CD4-positive, alpha-beta T cell treated with Interleukin-1 beta for 1 hour (primary cell): ENCODE data around the gene DPY19L3.
"Not testable (repeated sequence)": the region's sequence is repeated elsewhere in the genome, so short reads cannot be mapped to it uniquely, and the experiment has no call there.

Source experiments
- DNase-seq, 2 donors: peaks; one replicate each; pipeline ENCODE4 v3.0.0-alpha.2; 2020 to 2022

DPY19L3 gene

DNA sequence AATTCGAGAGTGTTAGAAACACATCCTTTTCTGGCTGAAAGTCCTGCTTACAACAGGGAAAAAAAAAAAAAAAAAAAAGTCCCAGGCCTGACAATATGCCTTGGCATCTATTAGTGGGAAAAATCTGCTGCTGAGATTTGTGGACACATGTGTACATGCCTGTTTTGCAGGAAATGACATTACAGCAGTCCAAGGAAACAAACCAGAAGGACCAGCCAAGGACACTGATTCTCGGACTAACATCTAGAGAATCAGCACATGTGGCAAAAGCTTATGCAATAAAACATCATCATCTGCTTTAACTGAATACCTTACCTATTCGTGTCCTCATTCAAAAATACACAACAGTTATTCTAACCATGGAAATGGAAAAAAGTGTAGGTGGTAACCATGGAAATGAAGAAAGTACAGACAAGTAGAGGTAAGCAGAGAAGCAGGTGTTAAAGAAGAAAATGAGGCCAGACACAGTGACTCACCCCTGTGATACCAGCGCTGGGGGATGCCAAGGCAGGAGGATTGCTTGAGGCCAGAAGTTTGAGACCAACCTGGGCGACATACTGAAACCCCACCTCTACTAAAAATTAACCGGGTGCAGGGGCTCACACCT, 9.4 kb upstream of the DPY19L3 start:
- DNase-seq = no peak

DNA sequence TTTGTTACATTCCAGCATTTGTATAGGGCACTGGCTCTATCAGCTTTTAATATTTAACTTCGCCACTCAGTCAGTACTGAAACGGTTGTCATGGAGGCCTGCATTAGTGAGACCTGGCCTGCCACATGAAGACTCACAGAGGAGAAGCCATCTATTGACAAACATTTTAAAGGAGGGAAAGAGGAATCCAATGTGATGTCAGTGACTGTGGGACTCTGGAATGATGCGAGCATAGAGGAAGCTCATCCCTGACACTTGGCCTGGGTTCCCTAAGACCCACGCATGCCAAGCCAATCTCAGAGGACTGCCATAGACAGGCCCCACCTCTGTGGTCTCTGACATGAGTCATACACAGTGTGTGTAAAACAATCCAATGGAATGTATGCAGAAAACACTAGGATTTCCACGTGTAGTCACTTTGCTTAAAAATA, 7.9 kb upstream of the DPY19L3 start:
- no peak for DNase-seq

DNA sequence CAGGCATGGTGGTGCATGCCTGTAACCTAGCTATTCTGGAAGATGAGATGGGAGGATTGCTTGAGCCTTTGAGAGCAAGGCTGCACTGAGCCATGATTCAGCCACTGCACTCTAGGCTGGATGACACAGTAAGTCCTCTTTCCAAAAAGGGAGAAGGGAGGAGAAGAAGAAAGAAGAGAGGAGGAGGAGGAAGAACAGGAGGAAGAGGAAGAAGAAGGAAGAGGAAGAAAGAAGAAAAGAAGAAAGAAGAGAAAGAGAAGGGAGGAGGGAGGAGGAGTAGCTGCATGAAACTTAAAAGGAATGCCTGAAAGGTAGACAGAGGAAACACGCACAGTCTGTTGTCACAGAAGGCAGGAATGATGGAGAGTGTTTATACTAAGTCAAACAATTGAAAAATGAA, 3.6 kb upstream of the DPY19L3 start:
- DNase-seq = no peak

DNA sequence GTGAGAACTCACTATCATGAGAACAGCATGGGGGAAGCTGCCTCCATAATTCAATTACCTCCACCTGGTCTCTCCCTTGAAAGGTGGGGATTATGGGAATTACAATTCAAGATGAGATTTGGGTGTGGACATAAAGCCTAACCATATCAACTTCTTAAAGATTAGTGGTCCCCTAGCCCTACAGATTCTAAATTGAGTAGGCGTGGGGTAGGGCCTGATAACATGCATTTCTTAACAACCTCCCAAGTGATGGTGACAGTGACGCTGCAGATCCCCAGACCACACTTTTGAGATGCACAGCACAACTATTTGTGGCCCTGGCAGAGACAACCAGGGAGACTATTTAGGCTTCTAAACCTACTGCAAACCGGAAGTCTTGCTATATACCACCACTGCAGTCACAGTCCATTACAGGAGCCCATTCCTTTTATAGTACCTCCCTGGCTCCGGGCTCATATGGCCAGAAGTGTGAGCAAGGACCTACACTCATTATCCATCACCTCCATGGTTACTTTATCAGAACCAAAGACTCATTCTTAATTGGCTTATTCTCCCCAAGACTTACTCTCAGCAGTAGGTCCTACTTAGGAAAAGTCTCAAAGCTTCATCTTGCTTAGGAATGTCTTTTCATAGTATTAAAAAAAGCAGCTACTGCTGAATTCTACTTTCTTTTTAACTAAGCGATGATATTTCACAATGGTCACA, 2.1 kb upstream of the DPY19L3 start:
- DNase-seq = no peak

DNA sequence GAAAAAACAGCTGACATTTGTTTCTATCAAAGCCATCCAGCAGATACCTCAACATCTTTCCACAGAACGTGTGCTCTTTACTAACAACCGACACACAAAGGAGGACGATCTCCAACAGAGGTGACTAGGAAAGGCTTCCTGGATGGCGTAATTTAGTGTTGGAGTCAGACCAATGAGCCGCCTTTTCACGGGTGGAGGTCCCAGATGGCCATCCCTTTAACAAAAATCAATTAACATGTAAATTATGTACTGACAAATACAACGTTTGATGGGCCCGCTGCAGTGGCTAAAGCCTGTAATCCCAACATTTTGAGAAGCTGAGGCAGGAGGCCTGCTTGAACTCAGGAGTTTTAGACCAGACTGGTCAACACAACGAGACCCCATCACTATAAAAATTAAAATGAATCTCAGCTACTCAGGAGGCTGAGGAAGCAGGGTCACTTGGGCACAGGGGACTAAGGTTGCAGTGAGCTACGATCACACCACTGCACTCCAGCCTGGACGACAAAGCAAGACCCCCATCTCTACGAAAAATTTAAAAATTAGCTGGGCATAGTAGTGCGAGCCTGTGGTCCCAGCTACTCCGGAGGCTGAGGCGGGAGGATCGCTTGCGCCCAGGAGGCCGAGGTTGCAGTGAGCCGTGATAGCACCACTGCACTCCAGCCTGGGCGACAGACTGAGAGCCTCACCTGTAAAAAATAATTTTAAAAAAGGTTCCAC, 1.2 kb upstream of the DPY19L3 start:
- no peak for DNase-seq

GRCh38 chr19:32404933-32405430, 588 bp upstream of the DPY19L3 start:
- no peak for DNase-seq

DNA sequence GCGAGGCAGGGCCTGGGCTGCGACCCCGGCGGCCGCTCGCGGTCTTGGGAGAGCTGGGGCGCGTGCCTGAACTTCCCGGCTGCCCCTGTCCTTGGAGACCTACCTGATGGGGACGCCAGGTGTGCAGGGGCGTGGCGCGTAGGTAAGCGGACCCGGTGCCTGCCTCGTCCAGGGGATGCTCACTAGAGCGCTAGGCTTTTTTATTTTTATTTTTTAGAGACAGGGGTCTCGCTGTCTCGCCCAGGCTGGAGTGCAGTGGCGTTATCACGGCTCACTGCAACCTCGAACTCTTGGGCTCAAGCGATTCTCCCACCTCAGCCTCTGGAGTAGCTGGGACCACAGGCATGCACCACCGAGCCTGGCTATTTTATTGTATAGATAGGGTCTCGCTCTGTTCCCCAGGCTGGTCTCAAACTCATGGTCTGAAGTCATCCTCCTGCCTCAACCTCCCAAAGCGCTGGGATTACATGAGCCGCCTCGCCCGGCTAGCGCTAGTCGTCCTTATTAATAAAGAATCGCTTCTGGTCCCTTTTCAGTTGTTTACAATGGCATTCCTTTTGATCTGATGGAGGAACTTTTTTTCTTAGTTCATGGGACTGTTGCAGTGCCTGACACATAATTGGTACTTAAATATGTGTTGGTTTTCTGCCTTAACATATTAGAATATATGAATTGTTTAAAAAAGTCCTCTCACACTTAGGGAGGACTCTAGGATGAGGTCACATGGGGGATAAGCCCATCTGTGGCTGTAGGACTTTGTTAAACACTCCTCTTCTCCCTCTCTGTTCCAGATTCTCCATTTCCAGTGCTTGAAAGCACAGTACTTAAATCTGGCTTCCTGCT, 812 bp downstream of the DPY19L3 start:
- DNase-seq = no peak

- no peak for DNase-seq
Measured at GRCh38 chr19:32407004-32407992, 1.7 kb downstream of the DPY19L3 start.

GRCh38 chr19:32415246-32415645, 9.7 kb downstream of the DPY19L3 start:
- no peak for DNase-seq

GRCh38 chr19:32415669-32416068, 10.1 kb downstream of the DPY19L3 start:
- DNase-seq = no peak

DNA sequence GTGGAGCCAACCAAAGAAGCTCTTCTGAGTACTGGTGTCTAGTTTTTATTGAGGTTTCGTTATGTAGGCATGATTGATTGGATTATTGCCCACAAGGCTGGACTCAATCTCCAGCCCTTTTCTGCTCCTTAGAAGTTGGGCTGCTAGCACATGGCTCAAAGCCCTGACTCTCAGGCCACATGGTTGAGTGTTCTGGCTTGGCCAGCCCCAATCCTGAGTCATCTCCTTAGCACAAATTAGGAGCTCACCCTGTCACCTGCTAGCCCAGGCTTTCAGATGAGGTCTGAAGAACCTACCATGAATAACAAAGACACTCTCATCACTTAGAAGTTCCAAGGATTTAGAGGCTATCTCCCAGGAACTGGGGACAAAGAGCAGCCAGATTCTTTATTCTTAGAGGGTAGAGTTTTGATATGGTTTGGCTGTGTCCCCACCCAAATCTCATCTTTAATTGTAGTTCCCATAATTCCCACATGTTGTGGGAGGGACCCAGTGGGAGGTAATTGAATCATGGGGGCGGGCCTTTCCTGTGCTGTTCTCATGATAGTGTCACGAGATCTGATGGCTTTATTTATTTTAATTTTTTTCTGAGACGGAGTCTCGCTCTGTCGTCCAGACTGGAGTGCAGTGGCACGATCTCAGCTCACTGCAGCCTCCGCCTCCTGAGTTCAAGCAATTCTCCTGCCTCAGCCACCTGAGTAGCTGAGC, 11.3 kb downstream of the DPY19L3 start:
- DNase-seq = no peak

- DNase-seq = no peak
Measured at GRCh38 chr19:32418155-32418554, 12.6 kb downstream of the DPY19L3 start.

- no peak for DNase-seq
Measured at GRCh38 chr19:32421589-32422361, 16.2 kb downstream of the DPY19L3 start.

- no peak for DNase-seq
Measured at GRCh38 chr19:32422435-32422834, 16.9 kb downstream of the DPY19L3 start.

GRCh38 chr19:32423944-32424343, 18.4 kb downstream of the DPY19L3 start:
- not testable (repeated sequence) for DNase-seq

DNA sequence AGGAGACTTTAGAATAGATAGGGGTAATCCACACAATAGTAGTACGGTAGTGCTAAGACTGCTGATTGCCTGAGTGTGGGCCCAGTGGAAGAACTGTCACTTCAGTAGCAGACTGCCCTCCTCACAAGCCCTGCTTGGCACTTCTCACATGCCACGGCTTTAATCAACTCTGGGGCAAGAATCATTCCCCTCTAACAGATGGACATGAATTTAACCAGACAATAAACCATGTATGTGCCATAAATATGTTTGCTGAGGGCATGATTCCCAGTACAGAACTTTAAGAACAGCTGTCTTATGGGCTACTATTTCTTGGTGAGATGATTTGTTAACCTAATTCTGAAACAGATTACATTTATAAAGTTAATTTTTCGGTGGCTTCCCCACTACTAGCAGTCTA, 22.0 kb downstream of the DPY19L3 start:
- DNase-seq = no peak

GRCh38 chr19:32436692-32437091, 31.1 kb downstream of the DPY19L3 start:
- DNase-seq = no peak

- DNase-seq = no peak
Measured at GRCh38 chr19:32437096-32437495, 31.5 kb downstream of the DPY19L3 start.

- DNase-seq = no peak
Measured at GRCh38 chr19:32438751-32439150, 33.2 kb downstream of the DPY19L3 start.

GRCh38 chr19:32442650-32443049, 37.1 kb downstream of the DPY19L3 start:
- DNase-seq = no peak
